HTERT RPE-1 (cell line): Measurements from ENCODE around the gene OR10H3.
"Not testable (repeated sequence)": the region's sequence is repeated elsewhere in the genome, so short reads cannot be mapped to it uniquely, and the experiment has no call there.

ENCODE experiments used
- in situ Hi-C: fragments of 300-500 bp; cut with MboI; formaldehyde crosslinking; loops from 4 replicates; pipeline ENCODE4 v1.14.3; 2020; ENCODE audit warnings: low sequenced_read_pairs

The OR10H3 gene

GRCh38 chr19:15776991-15777970 lies 39.5 kb downstream of the OR10H3 start:
- in situ Hi-C loops: no loop called here

GRCh38 chr19:15779756-15780476 lies 42.1 kb downstream of the OR10H3 start:
- in situ Hi-C loops: no loop called here

DNA sequence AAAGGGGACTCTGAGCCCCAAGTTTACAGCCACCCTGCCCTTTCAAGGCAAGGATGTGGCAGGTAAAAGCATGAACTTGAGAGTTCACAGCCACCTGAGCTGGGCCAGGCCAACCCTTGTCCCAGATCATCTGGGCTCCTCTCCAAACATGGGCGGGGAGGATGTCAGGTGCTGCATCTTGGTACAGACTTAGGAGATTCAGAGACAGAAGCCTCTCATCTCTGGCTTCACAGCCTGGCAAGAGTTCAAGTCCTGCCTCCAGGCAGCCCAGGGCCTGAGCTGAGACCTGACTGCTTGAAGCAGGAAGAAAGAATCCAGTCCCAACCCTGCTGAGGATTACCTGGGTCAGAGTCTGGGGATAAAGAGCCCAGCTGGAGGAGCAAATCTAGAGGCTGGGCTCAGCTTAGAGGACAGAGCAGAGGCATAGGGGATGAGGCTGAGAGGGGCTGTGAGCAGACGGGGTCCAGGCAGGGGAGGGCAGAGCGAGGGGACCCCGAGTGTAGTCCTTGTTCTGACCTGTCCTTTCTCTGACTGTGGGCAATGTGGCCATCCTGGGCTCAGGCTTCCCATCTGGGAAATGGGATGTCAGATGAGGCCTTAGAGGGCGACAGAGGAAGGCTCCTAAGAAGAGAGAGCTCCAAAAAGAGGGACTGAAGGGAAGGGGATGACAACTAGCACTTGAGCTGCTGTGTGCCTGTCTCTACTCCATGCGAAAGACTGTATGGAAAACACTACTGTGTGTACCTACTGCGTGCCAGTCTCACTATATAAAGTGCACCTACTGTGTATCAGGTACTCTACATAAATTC lies 43.0 kb downstream of the OR10H3 start:
- in situ Hi-C loops: no loop called here

DNA sequence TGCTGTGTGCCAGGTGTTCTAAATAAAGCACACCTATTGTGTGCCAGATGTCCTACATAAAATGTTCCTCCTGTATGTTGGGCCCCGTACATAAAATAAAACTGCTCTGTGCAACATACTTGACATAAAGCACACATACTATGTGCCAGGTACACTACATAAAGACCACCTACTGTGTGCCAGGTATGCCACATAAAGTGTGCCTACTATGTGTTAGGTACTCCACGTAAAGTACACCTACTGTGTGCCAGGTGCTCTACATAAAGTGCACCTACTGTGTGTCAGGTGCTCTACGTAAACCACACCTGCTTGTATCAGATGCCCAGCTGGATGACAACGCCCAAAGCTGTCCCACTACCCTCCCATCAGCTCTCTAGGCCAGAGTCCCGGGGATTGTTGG lies 43.9 kb downstream of the OR10H3 start:
- in situ Hi-C loops: no loop called here

- in situ Hi-C loops: no loop called here
Observed at GRCh38 chr19:15782211-15782610, 44.4 kb downstream of the OR10H3 start.

- in situ Hi-C loops: not testable (repeated sequence)
Observed at GRCh38 chr19:15782896-15783295, 45.1 kb downstream of the OR10H3 start.

- in situ Hi-C loops: no loop called here
Observed at GRCh38 chr19:15787611-15788155, 49.9 kb downstream of the OR10H3 start, which contains the start of gene OR10H5. TSS of gene OR10H5 (plus strand) at chr19:15787661. CDS start at chr19:15794049, 6,388 bp downstream.

DNA sequence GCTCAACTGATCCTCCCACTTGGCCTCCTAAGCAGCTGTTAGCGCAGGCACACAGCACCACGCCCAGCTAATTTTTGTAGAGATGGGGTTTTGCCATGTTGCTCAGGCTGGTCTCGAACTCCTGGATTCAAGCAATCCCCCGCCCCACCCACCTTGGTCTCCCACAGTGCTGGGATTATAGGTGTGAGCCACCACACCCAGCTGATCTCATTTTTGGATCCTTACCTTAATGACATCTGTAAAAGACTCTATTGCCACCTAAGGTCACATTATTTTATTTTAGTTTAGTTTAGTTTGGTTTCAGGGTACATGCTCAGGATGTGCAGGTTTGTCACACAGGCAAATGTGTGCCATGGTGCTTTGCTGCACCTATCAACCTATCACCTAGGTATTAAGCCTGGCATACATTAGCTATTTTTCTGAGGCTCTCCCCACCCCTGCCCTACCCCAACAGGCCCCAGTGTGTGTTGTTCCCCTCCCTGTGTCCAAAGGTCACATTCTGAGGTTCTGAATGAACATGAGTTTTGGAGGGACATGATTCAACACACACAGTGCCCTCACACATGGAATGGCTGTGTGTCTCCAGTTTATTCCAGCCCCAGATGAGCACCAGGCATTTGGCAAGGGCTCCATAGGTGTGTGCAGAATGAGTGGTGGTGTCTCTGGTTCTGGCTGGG lies 50.9 kb downstream of the OR10H3 start:
- in situ Hi-C loops: no loop called here

- in situ Hi-C loops: no loop called here
Observed at GRCh38 chr19:15790096-15790495, 52.3 kb downstream of the OR10H3 start.
